ENCODE data around the gene USF3.

DNA sequence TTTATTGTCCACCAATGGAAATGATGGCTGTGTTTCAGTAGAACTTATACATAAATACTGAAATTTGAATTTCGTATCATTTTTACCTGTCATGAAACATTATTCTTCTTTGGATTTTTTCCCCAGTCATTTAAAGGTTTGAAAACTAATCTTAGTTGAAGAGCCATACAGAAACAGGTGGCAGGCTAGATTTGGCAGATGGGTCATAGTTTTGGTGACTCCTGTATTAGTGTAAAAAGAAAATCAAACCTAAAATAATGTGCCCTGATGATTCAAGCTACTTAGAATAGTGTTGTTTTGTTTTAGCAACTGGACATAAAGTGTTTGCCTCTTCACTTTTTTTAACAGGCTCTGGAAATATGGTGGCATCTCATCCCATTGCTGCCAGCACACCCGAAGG is 95.2 kb downstream of the USF3 start:
- TF ChIP-seq, protein P1, sequence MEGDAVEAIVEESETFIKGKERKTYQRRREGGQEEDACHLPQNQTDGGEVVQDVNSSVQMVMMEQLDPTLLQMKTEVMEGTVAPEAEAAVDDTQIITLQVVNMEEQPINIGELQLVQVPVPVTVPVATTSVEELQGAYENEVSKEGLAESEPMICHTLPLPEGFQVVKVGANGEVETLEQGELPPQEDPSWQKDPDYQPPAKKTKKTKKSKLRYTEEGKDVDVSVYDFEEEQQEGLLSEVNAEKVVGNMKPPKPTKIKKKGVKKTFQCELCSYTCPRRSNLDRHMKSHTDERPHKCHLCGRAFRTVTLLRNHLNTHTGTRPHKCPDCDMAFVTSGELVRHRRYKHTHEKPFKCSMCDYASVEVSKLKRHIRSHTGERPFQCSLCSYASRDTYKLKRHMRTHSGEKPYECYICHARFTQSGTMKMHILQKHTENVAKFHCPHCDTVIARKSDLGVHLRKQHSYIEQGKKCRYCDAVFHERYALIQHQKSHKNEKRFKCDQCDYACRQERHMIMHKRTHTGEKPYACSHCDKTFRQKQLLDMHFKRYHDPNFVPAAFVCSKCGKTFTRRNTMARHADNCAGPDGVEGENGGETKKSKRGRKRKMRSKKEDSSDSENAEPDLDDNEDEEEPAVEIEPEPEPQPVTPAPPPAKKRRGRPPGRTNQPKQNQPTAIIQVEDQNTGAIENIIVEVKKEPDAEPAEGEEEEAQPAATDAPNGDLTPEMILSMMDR (IDR thresholded peaks at IDR 0.05) = no peak
- TF ChIP-seq POLR2A (IDR thresholded peaks at IDR 0.05) (no peak), EP300 (IDR thresholded peaks at IDR 0.05) (no peak)

All from ovary (tissue), 3 donors.